ENCODE results near the gene TMEM37. TPM values are rescaled to one million over a fixed set of nuclear protein-coding genes. Genes with fewer than 3 reads are reported as not detected.

TMEM37 gene
- total RNA-seq, 3 donors from 2014 or later, result 8.8 to 43.2 (median 9.4) TPM

DNA sequence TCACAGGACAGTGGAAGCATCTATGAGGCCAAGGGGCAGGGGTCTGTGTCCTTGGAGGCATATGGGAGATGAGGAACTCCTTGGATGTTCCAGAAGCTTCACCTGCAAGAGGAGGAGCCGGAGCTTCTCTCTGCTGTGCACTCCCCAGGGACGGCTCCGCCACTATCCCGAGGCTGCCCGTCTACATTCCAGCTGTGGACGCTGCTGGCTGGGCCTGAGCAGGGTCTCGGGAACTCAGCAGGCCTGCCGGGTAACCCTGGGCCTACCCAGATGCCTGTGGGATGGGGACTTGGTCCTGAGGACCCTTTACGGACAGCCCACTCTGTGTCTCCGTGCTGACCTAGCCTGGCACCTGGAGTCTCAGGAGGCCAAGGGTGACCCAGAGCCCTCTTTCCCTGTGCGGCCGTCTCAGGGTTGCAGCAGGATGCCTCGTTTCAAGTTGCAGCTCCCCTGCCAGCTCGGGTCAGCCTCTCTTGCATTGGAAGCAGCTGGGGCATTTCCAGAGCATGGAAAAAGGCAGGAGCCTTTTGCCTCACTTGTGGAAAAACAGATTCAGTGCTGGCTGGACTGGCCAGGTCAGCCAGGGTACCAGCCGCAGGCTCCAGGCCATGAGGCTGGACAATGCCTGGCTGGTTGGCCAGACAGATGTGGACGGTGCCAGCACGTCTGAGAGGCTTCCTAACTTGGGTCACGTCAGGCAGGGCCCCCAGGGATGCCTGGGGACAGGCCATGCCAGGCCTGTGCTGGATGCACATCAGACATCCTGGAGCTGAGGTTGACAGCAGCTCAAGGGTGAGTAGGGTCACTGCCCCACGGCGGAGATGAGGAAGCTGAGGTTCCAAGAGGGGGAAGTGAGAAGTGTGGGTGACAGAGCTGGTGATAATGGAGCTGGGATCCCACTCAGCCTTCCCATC lies 51.1 kb downstream of the TMEM37 start:
- peak in 1 of 2 donors; percentile 10 for DNase-seq (ENCODE audit: low spot score in 2 of 2)
- Histone ChIP-seq H3K27me3 (no peaks in the 10 kb centered on the region), H3K36me3 (no peaks in the 10 kb centered on the region), H3K9me3 (no peaks in the 10 kb centered on the region), H3K4me1 (no peaks in the 10 kb centered on the region), H3K4me3 (no peak overlapping the region), H3K27ac (no peak overlapping the region)
- intact Hi-C loops (cut with DNase I; ENCODE audit: low total_unique reads), result no loop called here
- TF ChIP-seq, protein P1, sequence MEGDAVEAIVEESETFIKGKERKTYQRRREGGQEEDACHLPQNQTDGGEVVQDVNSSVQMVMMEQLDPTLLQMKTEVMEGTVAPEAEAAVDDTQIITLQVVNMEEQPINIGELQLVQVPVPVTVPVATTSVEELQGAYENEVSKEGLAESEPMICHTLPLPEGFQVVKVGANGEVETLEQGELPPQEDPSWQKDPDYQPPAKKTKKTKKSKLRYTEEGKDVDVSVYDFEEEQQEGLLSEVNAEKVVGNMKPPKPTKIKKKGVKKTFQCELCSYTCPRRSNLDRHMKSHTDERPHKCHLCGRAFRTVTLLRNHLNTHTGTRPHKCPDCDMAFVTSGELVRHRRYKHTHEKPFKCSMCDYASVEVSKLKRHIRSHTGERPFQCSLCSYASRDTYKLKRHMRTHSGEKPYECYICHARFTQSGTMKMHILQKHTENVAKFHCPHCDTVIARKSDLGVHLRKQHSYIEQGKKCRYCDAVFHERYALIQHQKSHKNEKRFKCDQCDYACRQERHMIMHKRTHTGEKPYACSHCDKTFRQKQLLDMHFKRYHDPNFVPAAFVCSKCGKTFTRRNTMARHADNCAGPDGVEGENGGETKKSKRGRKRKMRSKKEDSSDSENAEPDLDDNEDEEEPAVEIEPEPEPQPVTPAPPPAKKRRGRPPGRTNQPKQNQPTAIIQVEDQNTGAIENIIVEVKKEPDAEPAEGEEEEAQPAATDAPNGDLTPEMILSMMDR (IDR thresholded peaks at IDR 0.05), result no peak
- TF ChIP-seq POLR2AphosphoS5 (IDR thresholded peaks at IDR 0.05) (no peak), POLR2A (IDR thresholded peaks at IDR 0.05) (no peak)

DNA sequence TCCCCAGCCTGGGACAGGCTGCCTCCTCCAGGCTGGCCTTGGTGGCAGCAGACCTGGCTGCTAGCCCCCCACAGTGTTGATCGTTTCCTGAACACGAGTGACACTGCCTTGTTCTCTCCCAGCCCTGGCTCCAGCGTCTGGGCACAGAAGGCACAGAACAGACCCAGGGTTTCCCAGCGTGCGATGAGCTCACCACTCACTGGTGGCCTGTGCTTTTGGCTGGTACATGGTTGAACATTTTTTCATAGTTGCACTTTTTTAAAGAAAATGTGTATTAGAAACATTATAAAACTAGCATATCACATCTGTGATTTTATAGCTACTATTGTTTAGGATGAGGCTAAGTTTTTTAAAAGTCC lies 51.7 kb downstream of the TMEM37 start:
- DNase-seq (ENCODE audit: low spot score in 2 of 2), result peak in 1 of 2 donors; percentile 6
- no peak overlapping the region for H3K27ac ChIP-seq
- H3K36me3 ChIP-seq, result no peaks in the 10 kb centered on the region
- H3K4me3 ChIP-seq, result no peak overlapping the region
- H3K9me3 ChIP-seq, result no peaks in the 10 kb centered on the region
- no peaks in the 10 kb centered on the region for H3K4me1 ChIP-seq
- no peaks in the 10 kb centered on the region for H3K27me3 ChIP-seq
- intact Hi-C loops (cut with DNase I; ENCODE audit: low total_unique reads), result no loop called here
- TF ChIP-seq, protein P1 (IDR thresholded peaks at IDR 0.05), result no peak
- no peak for TF ChIP-seq POLR2A (IDR thresholded peaks at IDR 0.05)
- TF ChIP-seq POLR2AphosphoS5 (IDR thresholded peaks at IDR 0.05), result no peak

DNA sequence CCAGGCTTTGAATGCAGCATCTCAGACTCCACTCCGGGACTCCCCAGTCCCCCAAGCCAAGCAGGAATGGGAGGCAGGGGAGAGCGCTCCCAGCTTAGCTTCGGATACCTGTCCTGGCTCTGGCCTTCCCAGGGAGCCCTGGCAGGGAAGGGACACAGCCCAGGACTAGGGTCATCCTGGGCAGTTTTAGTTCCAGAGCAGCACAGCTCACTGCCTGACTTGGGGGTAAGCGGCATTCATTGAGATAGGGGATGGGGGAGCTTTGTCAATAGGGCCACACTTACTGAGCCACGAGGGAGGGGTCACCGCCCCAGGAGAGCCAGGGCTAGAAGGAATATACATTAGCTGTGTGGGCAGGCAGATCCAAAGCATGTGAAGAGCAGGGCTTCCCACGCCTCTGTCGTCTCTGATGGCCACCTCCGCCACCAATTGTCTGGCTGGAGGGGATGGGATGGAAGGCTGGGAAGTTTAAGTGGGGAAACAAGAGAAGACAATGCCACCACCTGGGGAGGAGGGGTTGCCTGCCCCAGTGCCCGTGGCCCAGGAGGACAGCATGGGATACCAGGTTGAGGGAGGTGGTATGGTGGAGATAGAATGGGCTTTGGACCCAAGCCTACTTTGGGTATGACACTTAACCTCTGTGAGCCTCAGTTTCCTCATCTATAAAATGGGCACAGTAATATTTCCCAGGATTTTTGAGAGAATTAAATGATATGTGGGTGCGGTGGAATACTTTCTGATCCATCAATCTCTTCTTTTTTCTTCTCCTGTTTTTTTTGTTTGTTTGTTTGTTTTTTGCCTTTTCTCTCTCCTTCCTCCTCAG lies 52.5 kb downstream of the TMEM37 start:
- H3K9me3 ChIP-seq, result no peaks in the 10 kb centered on the region
- TF ChIP-seq POLR2AphosphoS5 (IDR thresholded peaks at IDR 0.05), result no peak
- no peak for TF ChIP-seq POLR2A (IDR thresholded peaks at IDR 0.05)
- TF ChIP-seq, protein P1 (IDR thresholded peaks at IDR 0.05), result no peak

DNA sequence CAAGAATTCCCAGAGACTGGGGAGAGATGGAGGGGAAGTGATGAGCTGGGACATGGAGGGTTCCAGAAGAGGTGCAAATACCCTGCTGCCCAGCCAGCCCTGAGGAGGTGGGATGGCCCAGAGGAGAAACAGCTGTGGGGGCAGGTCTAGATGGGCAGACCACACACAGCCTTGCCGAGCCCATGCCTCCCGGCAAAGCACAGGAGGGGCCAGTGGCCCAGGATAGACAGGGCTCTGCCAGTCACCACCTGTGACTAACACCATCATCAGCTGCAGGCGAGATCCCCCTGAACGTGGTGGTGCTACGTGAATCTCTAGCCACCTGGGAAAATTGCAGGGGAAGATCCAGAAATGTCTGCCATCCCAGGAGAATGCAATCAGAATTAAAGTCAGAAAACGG lies 53.2 kb downstream of the TMEM37 start:
- Histone ChIP-seq H3K4me1 (no peaks in the 10 kb centered on the region), H3K27ac (no peak overlapping the region), H3K36me3 (no peaks in the 10 kb centered on the region), H3K27me3 (no peaks in the 10 kb centered on the region), H3K9me3 (no peaks in the 10 kb centered on the region), H3K4me3 (no peak overlapping the region)
- TF ChIP-seq POLR2A (IDR thresholded peaks at IDR 0.05), result no peak
- TF ChIP-seq POLR2AphosphoS5 (IDR thresholded peaks at IDR 0.05), result no peak
- TF ChIP-seq, protein P1 (IDR thresholded peaks at IDR 0.05), result no peak
- intact Hi-C loops (cut with DNase I; ENCODE audit: low total_unique reads), result no loop called here
- DNase-seq (ENCODE audit: low spot score in 2 of 2), result peak in 1 of 2 donors; percentile 11

More for the DNA sequence above, 52.5 kb downstream of the TMEM37 start:
- intact Hi-C loops (cut with DNase I; ENCODE audit: low total_unique reads), result no loop called here
- H3K27ac ChIP-seq, result no peak overlapping the region
- DNase-seq (ENCODE audit: low spot score in 2 of 2), result no peak
- no peaks in the 10 kb centered on the region for H3K36me3 ChIP-seq
- no peaks in the 10 kb centered on the region for H3K27me3 ChIP-seq
- no peaks in the 10 kb centered on the region for H3K4me1 ChIP-seq
- no peak overlapping the region for H3K4me3 ChIP-seq
